ENCODE measurements around the gene SYNE1. TPM values are rescaled to one million over a fixed set of nuclear protein-coding genes. Genes with fewer than 3 reads are reported as not detected.

SYNE1 gene
- total and polyA plus RNA-seq, 10 of the 15 experiments (the other 5 are each of a cell fraction or from before 2014, with no cell fraction given) = 2.3 to 28.7 (median 14.1) TPM

- TF ChIP-seq BRCA1 (IDR thresholded peaks at IDR 0.05; ENCODE audit: low read depth, low read length) (no peak), TCF3 (IDR thresholded peaks at IDR 0.05; ENCODE audit: borderline replicate concordance, insufficient read depth, low read depth, low read length) (no peak), MXI1 (IDR thresholded peaks at IDR 0.05; ENCODE audit: low read depth, low read length) (no peak), NFIC (IDR thresholded peaks at IDR 0.05; ENCODE audit: low read depth, low read length) (0 out of 2 replicates have a peak, but pooled peaks have one; percentile 32), MYB (IDR thresholded peaks at IDR 0.05; ENCODE audit: borderline replicate concordance, low read depth, low read length) (no peak), RELA (IDR thresholded peaks at IDR 0.05; ENCODE audit: borderline replicate concordance, partially characterized antibody) (no peak), ELK1 (IDR thresholded peaks at IDR 0.05; ENCODE audit: low read depth, low read length) (no peak)
Observed at GRCh38 chr6:152271776-152272464, 365.2 kb downstream of the SYNE1 start (continued).

GRCh38 chr6:152270301-152270925 is 366.7 kb downstream of the SYNE1 start:
- TF ChIP-seq SKIL (IDR thresholded peaks at IDR 0.05; ENCODE audit: low read depth, poor library complexity, severe bottlenecking) = no peak
- TF ChIP-seq MTA2 (IDR thresholded peaks at IDR 0.05; ENCODE audit: low read depth) = peak; percentile 47
- TF ChIP-seq NBN (IDR thresholded peaks at IDR 0.05) = no peak
- no peak for TF ChIP-seq ELK1 (IDR thresholded peaks at IDR 0.05; ENCODE audit: low read depth, low read length)
- TF ChIP-seq PAX5 (IDR thresholded peaks at IDR 0.05; ENCODE audit: borderline replicate concordance, low read depth, low read length) = no peak
- TF ChIP-seq BCL3 (IDR thresholded peaks at IDR 0.05; ENCODE audit: borderline replicate concordance, insufficient read depth, low read depth, low read length, poor library complexity, severe bottlenecking) = no peak
- H3K27me3 ChIP-seq (replicated peaks in 1 of 2; ENCODE audit: control insufficient read depth in 2 of 2, insufficient read depth in 2 of 2, low read length in 1 of 2) = no peaks in the 10 kb centered on the region
- no peaks in the 10 kb centered on the region for H3K79me2 ChIP-seq (ENCODE audit: control insufficient read depth, insufficient read depth, low read length)
- FAIRE-seq = peak; percentile 61
- WGBS (ENCODE audit: insufficient coverage, insufficient replicate concordance, low lambda C conversion rate, missing lambda C conversion rate) = 100% methylated on average over 1 of the region's 1 CpG
- ChIA-PET SMC1A (ENCODE audit: uncharacterized antibody, unreplicated experiment) (interaction anchor here (0.6 to 4.7 kb wide), 16 partner anchors 11 to 1195 kb away, joined by 3 to 34 read pairs (median 4); no protein-coding TSS in a partner anchor), RAD21 (ENCODE audit: unreplicated experiment) (interaction anchor here (0.8 to 2.1 kb wide), 10 partner anchors 28 to 622 kb away, joined by 3 to 6 read pairs (median 4); no protein-coding TSS in a partner anchor), CTCF (interaction anchor here (0.9 to 4.3 kb wide), 11 partner anchors 28 to 830 kb away, joined by 3 to 23 read pairs (median 6); no protein-coding TSS in a partner anchor), POLR2A (no interaction called here)
- H3K36me3 ChIP-seq (ENCODE audit: control insufficient read depth in 2 of 2, insufficient read depth in 2 of 2, low read length in 1 of 2) = peaks cover 0 to 3% of the 10 kb centered on the region in 2 experiments; a peak in 2 of 4 replicates
- H3K4me1 ChIP-seq (ENCODE audit: control insufficient read depth, insufficient read depth, low read length) = peaks cover 9% of the 10 kb centered on the region; the same call in 1 of the 2 replicates
- intact Hi-C loops (cut with micrococcal nuclease; ENCODE audit: unreplicated experiment) = loop anchor here (2.0 kb wide), 1 partner anchor 68 kb away; no protein-coding TSS in a partner anchor
- no peak overlapping the region for H2AFZ ChIP-seq (ENCODE audit: control insufficient read depth, low read depth, low read length)
- H3K4me2 ChIP-seq (ENCODE audit: control insufficient read depth, insufficient read depth) = no peak overlapping the region
- no peak overlapping the region for H3K4me3 ChIP-seq
- no TSS peak for BruUV-seq (replicated peaks)
- no peaks in the 10 kb centered on the region for H4K20me1 ChIP-seq (ENCODE audit: control insufficient read depth, insufficient read depth)
- H3K27ac ChIP-seq (ENCODE audit: control insufficient read depth, insufficient read depth) = no peak overlapping the region
- no peaks in the 10 kb centered on the region for H3K9me3 ChIP-seq (replicated peaks; ENCODE audit: control insufficient read depth, insufficient read depth, low read length)
- peak; percentile 67 for ATAC-seq
- DNase-seq (ENCODE audit: low read depth, low spot score) = no peak
- in situ Hi-C loops (cut with MboI) = loop anchor here (5.0 kb wide), 1 partner anchor 588 kb away; no protein-coding TSS in a partner anchor
- H3K9ac ChIP-seq (ENCODE audit: control insufficient read depth, insufficient read depth, low read length) = no peak overlapping the region
